Measurements from ENCODE around the gene SETD1B.

- TF ChIP-seq, protein P1, sequence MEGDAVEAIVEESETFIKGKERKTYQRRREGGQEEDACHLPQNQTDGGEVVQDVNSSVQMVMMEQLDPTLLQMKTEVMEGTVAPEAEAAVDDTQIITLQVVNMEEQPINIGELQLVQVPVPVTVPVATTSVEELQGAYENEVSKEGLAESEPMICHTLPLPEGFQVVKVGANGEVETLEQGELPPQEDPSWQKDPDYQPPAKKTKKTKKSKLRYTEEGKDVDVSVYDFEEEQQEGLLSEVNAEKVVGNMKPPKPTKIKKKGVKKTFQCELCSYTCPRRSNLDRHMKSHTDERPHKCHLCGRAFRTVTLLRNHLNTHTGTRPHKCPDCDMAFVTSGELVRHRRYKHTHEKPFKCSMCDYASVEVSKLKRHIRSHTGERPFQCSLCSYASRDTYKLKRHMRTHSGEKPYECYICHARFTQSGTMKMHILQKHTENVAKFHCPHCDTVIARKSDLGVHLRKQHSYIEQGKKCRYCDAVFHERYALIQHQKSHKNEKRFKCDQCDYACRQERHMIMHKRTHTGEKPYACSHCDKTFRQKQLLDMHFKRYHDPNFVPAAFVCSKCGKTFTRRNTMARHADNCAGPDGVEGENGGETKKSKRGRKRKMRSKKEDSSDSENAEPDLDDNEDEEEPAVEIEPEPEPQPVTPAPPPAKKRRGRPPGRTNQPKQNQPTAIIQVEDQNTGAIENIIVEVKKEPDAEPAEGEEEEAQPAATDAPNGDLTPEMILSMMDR (IDR thresholded peaks at IDR 0.05; ENCODE audit: borderline replicate concordance, extremely low read depth, low read length, poor library complexity, severe bottlenecking), result no peak
- TF ChIP-seq EZH2 (IDR thresholded peaks at IDR 0.05; ENCODE audit: borderline replicate concordance, low read depth, low read length, severe bottlenecking), result no peak
These were observed 23.7 kb downstream of the SETD1B start for GRCh38 chr12:121827351-121828099.

Data from DND-41 (cell line).